ENCODE results near the gene SDR42E2.

DNA sequence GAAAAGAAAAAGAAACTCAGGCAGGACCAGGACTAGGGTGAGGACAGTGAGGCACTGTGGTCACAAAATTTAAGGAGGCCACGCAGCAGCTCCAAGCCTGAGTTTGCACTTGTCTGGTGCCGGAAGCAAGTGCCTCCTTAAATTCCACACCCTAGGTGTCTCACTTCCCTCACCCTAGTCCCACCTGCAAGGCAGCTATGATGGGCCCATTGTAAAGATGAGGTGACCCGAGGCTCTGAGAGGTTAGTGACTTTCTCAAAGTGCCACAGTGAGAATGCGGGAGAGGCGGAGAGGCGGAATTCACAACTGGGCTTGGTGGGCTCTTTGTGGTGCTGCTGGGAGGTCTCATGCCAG, 22.3 kb downstream of the SDR42E2 start:
- TF ChIP-seq EP300 (IDR thresholded peaks at IDR 0.05) (no peak), POLR2A (IDR thresholded peaks at IDR 0.05) (no peak)
- TF ChIP-seq, protein P1, sequence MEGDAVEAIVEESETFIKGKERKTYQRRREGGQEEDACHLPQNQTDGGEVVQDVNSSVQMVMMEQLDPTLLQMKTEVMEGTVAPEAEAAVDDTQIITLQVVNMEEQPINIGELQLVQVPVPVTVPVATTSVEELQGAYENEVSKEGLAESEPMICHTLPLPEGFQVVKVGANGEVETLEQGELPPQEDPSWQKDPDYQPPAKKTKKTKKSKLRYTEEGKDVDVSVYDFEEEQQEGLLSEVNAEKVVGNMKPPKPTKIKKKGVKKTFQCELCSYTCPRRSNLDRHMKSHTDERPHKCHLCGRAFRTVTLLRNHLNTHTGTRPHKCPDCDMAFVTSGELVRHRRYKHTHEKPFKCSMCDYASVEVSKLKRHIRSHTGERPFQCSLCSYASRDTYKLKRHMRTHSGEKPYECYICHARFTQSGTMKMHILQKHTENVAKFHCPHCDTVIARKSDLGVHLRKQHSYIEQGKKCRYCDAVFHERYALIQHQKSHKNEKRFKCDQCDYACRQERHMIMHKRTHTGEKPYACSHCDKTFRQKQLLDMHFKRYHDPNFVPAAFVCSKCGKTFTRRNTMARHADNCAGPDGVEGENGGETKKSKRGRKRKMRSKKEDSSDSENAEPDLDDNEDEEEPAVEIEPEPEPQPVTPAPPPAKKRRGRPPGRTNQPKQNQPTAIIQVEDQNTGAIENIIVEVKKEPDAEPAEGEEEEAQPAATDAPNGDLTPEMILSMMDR (IDR thresholded peaks at IDR 0.05): no peak
